ENCODE measurements around the gene MATCAP1. TPM values are rescaled to one million over a fixed set of nuclear protein-coding genes. Genes with fewer than 3 reads are reported as not detected.

The MATCAP1 gene
- total and polyA plus RNA-seq, 2 of the 13 experiments (the other 11 are each of a cell fraction or from before 2014, with no cell fraction given) = 11.2 to 24.5 TPM

- peak; percentile 18; the same call in 1 of the 2 replicates for TF ChIP-seq ZNF687 (CRISPR knock-in tag; IDR thresholded peaks at IDR 0.05)
Measured at GRCh38 chr16:67213197-67214019, 29.6 kb upstream of the MATCAP1 start (continued).

GRCh38 chr16:67212766-67213165 lies 29.0 kb upstream of the MATCAP1 start:
- no peaks in the 10 kb centered on the region for H3K36me3 ChIP-seq (replicated peaks in 1 of 2; ENCODE audit: control insufficient read depth in 1 of 2, insufficient read depth in 2 of 2, low read length in 2 of 2)
- H3K4me2 ChIP-seq (ENCODE audit: low read depth, low read length) = no peak overlapping the region
- H2AFZ ChIP-seq (ENCODE audit: low read length) = no peak overlapping the region
- intact Hi-C loops (cut with micrococcal nuclease; ENCODE audit: unreplicated experiment) (no loop called here), in situ Hi-C loops (cut with HindIII; ENCODE audit: extremely low pct_ligation_motif_present, low pct_unique_long_range_greater_than_20kb) (no loop called here)
- H3K9ac ChIP-seq (ENCODE audit: insufficient read depth, low read depth, low read length) = no peak overlapping the region
- DNase-seq (ENCODE audit: low spot score) (no peak), FAIRE-seq (no peak), ATAC-seq (no peak)
- no peaks in the 10 kb centered on the region for H3K79me2 ChIP-seq (ENCODE audit: insufficient read depth, low read length)
- CTCF ChIA-PET (ENCODE audit: low intra/inter-chr PET ratio, low total read pairs) = no interaction called here
- BruUV-seq (replicated peaks) = no TSS peak
- peaks cover 0 to 2% of the 10 kb centered on the region in 2 experiments; a peak in 1 of 5 replicates for H3K27me3 ChIP-seq (ENCODE audit: control insufficient read depth in 1 of 2, insufficient read depth in 2 of 2, low read length in 2 of 2)
- POLR2A ChIA-PET = interaction anchor here (0.7 to 1.4 kb wide), 3 partner anchors 11 to 34 kb away, joined by 3 to 6 read pairs (median 3); partner anchors contain the start of gene FHOD1
- H3K4me1 ChIP-seq (ENCODE audit: insufficient read depth, low read length) = peaks cover 46% of the 10 kb centered on the region
- no peaks in the 10 kb centered on the region for H3K9me3 ChIP-seq (ENCODE audit: low read length)
- no peaks in the 10 kb centered on the region for H4K20me1 ChIP-seq (ENCODE audit: insufficient read depth, low read length)
- H3K4me3 ChIP-seq (replicated peaks in 1 of 3; ENCODE audit: insufficient read depth in 1 of 3, low read depth in 2 of 3, low read length in 3 of 3) = no peak overlapping the region
- H3K27ac ChIP-seq (ENCODE audit: extremely low read length, insufficient read depth, low read length) = no peak overlapping the region
- TF ChIP-seq MZF1 (CRISPR knock-in tag; IDR thresholded peaks at IDR 0.05; ENCODE audit: borderline replicate concordance) (no peak), NR0B2 (CRISPR knock-in tag; IDR thresholded peaks at IDR 0.05) (no peak), REXO4 (CRISPR knock-in tag; IDR thresholded peaks at IDR 0.05; ENCODE audit: borderline replicate concordance) (no peak), ATRX (CRISPR knock-in tag; IDR thresholded peaks at IDR 0.05; ENCODE audit: borderline replicate concordance) (no peak), E2F5 (CRISPR knock-in tag; conservative IDR thresholded peaks at IDR 0.05) (no peak), KLF11 (CRISPR knock-in tag; IDR thresholded peaks at IDR 0.05) (no peak), ZNF562 (CRISPR knock-in tag; IDR thresholded peaks at IDR 0.05; ENCODE audit: borderline replicate concordance) (no peak), SRF (IDR thresholded peaks at IDR 0.05; ENCODE audit: low read depth, low read length) (no peak), FOXA1 (IDR thresholded peaks at IDR 0.05) (no peak), FOXA1 (CRISPR knock-in tag; IDR thresholded peaks at IDR 0.05) (no peak), ZNF768 (CRISPR knock-in tag; IDR thresholded peaks at IDR 0.05) (no peak), PATZ1 (CRISPR knock-in tag; IDR thresholded peaks at IDR 0.05) (no peak), ZNF564 (CRISPR knock-in tag; IDR thresholded peaks at IDR 0.05) (no peak), HNRNPLL (IDR thresholded peaks at IDR 0.05; ENCODE audit: low read depth, low read length, poor library complexity, severe bottlenecking) (no peak)

Measured in HepG2 (cell line).